Lower leg skin (tissue), 3 donors: ENCODE measurements around the gene C1QTNF5.

Experiments used
- POLR2A ChIP-seq, 2 donors: fragments of 450-650 bp; IDR thresholded peaks; one replicate each; pipeline ENCODE4 v1.6.1; 2016 to 2017; ENCODE audit warnings: antibody characterized with exemption in 2 of 2, mild to moderate bottlenecking in 1 of 2, moderate library complexity in 1 of 2
- TF ChIP-seq, protein P1 (sequence below), 3 donors: fragments of 450-650 bp; IDR thresholded peaks; one replicate each; pipeline ENCODE4 v1.5.1; 2016; ENCODE audit warnings: antibody characterized with exemption in 3 of 3, mild to moderate bottlenecking in 3 of 3, moderate library complexity in 2 of 3

DNA sequence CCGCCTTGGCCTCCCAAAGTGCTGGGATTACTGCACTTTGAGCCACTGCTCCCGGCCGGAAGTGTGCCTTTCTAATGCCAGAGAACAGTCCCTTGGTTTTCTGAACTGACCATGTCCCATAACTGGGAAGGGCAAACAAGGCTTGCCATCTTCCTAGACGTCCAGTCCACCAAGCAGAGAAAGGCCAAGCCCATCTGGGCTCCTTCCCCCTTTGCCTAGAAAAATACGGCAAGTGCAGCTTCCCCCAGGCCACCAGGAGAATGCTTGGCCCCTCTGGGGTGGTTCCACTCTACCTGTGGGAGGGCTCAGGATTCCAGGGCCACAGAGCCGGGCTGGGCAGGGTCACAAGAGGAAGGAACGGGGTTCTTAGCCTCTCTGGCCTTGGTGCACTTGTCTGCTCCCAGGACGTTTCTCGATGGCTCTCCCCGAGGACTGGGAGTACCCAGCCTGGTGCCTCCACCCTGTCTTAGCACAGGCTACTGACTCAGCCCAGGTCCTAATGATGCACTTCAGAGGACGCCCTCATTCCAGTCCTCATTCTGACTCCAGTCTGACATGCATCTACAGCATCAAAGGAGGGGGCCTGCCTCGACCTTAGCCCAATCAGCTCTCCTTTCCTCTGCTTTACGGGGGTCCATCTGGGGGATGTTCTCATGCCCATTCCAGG lies 39.6 kb upstream of the C1QTNF5 start:
- TF ChIP-seq, protein P1, sequence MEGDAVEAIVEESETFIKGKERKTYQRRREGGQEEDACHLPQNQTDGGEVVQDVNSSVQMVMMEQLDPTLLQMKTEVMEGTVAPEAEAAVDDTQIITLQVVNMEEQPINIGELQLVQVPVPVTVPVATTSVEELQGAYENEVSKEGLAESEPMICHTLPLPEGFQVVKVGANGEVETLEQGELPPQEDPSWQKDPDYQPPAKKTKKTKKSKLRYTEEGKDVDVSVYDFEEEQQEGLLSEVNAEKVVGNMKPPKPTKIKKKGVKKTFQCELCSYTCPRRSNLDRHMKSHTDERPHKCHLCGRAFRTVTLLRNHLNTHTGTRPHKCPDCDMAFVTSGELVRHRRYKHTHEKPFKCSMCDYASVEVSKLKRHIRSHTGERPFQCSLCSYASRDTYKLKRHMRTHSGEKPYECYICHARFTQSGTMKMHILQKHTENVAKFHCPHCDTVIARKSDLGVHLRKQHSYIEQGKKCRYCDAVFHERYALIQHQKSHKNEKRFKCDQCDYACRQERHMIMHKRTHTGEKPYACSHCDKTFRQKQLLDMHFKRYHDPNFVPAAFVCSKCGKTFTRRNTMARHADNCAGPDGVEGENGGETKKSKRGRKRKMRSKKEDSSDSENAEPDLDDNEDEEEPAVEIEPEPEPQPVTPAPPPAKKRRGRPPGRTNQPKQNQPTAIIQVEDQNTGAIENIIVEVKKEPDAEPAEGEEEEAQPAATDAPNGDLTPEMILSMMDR (IDR thresholded peaks at IDR 0.05): no peak
- no peak for TF ChIP-seq POLR2A (IDR thresholded peaks at IDR 0.05)
